ENCODE measurements around the gene CBX5.
"Not testable (repeated sequence)": the region's sequence is repeated elsewhere in the genome, so short reads cannot be mapped to it uniquely, and the experiment has no call there.

The CBX5 gene

DNA sequence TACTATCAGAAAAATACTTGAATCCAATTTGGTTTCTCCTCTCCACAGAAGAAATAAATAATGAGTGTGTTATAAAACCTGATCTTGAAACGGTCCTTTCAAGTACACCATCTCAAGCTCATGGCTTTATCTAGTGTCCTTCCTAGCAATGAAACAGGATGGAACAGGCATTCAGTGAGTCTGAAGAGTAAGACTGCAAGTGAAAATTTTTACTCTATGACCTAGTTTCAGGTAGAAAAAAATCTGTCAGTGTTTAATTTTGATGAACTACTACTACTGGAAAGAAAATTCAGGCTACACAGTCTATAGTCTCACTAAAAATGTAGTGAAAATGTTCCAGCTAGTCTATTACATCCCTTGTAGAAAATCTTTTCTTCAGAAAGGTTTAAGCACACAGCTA, 7.7 kb downstream of the CBX5 start:
- H3K4me3 ChIP-seq (ENCODE audit: low read depth, low read length): no peak overlapping the region

DNA sequence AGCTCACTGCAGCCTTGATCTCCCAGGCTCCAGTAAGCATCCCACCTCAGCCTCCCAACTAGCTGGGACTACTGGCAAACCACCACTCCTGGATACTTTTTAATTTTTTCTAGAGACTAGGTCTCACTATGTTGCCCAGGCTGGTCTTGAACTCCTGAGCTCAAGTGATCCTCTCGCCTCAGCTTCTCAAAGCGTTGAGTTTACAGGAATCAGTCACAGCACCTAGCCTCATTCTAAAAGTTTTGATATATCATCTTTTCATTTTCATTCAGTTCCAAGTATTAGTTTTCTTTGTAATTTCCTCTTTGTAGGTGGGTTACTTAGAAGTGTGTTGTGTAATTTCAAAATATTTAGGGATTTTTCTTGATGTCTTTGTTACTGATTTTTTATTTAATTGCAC, 9.6 kb downstream of the CBX5 start:
- H3K4me3 ChIP-seq (ENCODE audit: low read depth, low read length): no peak overlapping the region

DNA sequence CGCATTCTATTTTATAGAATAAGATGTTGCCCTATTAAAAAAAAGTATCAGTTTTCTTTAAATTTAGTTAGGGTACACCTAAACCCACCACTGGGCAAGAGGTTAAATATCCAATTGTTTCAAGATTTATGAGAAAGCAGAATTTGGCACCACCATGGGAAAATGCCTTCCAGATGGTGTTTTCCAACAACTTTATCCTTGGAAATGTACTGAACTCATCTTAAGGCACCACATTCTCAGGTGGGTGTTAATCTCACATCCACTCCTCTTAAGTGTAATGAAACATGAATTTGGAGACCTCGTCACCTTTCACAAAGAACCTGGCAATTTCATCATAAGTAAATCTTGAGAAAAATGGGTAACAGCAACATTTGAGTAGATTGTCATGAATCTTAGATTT, 13.1 kb downstream of the CBX5 start:
- H3K4me3 ChIP-seq (ENCODE audit: low read depth, low read length): no peak overlapping the region

DNA sequence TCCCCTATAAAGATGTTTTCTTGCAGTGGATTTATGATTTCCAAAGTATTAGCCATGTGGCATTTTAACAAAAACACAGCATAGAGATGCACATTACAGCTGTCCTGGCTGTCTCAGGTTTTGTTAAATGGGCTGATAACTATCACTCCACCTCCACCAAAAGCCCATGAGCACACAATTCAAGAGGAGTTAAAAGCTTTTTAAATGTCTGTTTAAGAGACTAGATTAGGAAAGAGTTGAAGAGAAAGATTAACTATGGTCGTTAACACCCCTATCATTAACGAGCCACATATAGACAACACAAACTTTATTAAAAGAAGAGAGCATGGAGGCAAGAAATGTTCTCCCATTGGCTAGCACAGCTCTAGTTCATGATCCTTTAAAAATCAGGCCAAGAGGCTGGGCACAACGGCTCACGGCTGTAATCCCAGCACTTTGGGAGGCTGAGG, 14.5 kb downstream of the CBX5 start:
- H3K4me3 ChIP-seq (ENCODE audit: low read depth, low read length): no peak overlapping the region

DNA sequence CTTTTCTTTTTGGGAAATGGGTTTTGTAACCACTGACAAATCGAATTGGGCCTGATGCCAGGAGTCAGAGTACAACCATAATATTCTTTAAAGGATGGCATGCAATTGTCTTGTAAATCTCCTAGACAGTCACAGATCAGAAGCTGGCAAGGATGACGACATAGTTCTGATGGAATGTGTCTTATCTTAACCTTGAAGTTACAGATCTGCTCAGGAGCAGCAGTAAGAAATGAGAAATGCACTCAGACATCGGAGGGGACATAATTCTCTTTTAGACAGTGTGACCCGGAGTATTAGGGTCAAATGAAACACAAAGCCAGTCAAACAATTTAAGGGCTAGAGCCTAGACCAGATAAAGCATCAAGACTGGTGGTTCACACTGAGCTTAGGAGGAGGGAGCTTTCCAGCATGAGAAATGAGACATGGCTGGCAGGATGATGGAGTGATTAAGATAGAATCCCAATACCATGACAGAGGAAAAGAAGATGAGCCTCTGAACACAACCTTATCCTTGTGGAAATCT, 17.5 kb downstream of the CBX5 start:
- H3K4me3 ChIP-seq (ENCODE audit: low read depth, low read length): no peak overlapping the region

DNA sequence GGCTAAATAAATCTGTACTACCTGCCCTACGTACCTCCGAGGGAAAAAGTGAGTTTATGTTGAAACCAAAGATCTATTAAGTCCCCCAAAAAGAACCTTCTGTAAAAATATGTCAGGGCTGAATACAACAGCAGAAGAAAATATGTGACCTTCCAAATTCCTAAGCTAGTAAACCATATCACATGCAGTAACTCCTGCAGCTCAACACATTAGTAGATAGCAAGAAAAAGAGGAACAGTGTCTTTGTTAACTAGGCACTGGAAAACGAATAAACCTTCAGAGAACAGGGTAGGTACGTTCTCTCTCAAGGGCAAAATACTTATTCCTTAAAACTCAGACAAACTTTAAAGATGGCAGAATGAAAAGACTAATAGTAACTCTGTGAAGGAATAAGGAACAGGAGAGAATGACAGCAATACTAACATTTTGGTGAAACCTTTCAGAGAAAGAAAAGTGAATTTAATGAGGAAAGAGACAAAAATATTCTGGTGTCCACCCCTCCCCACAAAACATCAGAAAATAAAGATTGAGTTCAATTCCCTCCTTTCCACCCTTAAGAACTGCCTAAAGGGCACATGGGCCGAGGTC, 18.0 kb downstream of the CBX5 start:
- no peak overlapping the region for H3K4me3 ChIP-seq (ENCODE audit: low read depth, low read length)

DNA sequence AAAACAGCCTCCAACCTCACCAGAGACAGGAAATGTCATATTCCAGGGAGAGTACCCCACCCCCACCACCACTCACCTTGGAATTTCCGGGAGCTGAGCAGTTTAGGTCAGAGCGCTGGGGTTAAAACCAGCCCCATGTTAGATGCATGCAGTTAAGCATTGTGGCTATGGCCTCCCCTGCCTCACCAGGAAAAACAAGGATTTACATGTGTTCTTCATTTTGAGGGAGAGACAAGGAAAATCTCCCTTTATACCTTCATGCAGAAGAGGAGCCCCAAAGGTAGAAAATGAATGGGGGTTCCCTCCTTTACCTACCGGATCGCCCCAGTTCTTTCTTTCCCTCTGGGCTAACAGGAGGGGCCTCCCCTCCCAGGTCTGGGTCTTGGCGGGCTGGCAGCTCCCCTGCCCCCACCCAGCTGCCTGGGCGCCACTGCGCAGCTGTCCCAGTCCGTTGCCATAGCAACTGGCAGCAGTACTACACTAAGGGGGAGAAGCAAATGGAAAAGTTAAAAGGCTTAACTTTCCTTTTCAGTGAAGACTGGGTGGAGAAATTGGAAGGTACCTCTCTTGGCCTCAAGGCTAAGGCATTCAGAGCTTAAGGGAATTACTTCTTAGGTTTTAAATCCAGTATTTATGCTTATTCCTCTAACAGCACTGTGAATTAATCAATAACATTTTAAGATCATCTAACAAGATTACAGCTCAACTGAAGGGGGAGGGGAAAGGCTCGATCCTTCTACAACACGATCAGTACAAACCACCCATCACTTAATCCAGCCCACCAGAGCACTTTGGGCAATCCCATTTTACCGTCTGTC, 20.5 kb downstream of the CBX5 start:
- H3K4me3 ChIP-seq (ENCODE audit: low read depth, low read length): peak overlapping the region; percentile 49

DNA sequence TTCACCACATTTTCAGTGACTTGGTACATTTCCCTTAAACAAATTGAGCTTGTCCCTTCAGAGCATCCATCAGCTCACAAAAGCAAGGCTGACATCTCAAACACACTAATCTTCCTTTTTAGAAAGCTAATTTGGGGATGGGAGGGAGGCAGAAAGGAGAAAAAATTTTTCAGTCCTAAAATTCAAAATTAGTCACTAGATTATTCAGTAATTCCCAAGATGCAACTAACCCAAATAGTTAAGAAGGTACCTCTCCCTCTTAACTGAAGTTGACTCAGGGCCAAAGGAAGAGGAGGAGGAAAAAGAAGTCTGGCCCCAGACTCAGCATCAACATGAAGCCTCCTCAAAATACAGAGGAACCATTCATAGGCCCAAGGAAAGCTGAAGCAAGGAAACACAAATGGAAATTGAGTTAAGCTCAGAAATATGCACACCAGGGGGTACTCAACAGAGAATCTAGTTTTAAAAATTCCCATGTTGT, 21.7 kb downstream of the CBX5 start:
- H3K4me3 ChIP-seq (ENCODE audit: low read depth, low read length): no peak overlapping the region

DNA sequence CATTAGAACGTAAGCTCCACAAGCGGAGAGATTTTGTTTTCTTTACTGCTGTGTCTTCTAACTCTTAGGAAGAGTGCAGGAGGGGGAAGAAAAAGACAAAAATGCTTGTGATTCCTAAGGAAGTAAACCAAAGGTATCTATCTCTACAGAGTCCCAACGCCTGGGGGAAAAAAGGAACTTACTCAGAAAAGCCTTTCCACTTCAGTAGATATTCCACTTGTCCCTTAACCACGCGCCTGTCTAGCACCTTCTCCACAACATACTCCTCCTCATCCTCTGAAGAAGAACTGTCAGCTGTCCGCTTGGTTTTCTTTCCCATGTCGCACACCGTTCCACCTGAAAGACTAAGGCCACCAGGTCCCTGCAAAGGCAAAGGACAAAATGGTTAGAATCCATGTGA, 22.6 kb downstream of the CBX5 start:
- no peak overlapping the region for H3K4me3 ChIP-seq (ENCODE audit: low read depth, low read length)

DNA sequence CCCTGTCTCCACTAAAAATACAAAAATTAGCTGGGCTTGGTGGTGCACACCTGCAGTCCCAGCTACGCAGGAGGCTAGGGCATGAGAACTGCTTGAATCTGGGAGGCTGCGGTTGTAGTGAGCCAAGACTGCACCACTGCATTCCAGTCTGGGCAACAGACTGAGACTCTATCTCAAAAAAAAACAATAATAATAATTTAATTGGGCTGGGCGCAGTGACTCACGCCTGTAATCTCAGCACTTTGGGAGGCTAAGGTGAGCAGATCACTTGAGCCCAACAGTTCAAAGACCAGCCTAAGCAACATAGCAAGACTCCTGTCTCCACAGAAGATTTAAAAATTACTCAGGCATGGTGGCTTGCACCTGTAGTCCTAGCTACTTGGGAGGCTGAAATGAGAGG, 26.7 kb downstream of the CBX5 start:
- H3K4me3 ChIP-seq (ENCODE audit: low read depth, low read length): no peak overlapping the region

DNA sequence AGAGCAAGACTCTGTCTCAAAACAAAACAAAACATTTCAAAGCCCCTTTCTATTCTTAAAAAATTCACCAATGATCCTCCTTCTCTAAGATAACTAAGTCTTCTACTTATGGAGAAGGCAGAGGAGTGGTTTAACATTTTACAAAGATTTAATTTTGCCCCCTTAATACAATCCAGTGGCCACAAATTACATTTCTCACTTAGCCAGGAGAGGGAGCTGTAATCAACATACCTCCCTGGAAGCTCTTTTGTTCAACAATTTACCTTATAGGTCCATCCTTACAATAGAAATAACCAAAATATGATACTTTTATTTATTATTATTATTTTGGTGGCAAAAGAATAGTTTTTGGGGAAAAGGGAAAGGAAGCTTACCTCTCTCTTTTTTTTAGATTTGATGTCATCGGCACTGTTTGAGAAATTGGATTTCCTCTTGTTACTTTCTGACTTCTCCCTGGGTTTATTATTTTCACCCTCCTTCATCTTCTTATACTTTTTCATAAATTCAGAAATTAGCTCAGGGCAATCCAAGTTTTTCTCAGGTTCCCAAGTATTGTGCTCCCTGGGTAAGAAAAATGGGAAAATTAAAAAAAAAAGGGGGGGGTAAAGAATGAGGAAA, 28.1 kb downstream of the CBX5 start:
- H3K4me3 ChIP-seq (ENCODE audit: low read depth, low read length): no peak overlapping the region

DNA sequence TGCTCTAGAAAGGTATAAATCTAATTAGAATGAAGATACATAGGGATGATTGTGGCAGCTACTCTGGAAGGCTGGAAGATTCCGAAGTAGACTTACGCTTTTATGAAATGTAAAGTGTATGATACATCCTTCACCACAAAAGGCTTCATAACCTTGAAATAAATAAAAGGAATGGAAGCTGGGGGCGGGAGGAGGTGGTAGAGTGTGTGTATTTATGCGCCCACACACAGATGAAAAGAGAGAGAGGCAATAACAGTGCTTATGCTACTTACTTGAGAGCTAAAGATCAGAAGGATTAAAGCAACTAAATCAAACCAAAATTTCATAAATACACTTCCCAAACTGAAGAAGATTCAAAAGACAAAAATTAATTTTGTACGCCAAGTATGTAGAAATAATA, 30.4 kb downstream of the CBX5 start:
- no peak overlapping the region for H3K4me3 ChIP-seq (ENCODE audit: low read depth, low read length)

DNA sequence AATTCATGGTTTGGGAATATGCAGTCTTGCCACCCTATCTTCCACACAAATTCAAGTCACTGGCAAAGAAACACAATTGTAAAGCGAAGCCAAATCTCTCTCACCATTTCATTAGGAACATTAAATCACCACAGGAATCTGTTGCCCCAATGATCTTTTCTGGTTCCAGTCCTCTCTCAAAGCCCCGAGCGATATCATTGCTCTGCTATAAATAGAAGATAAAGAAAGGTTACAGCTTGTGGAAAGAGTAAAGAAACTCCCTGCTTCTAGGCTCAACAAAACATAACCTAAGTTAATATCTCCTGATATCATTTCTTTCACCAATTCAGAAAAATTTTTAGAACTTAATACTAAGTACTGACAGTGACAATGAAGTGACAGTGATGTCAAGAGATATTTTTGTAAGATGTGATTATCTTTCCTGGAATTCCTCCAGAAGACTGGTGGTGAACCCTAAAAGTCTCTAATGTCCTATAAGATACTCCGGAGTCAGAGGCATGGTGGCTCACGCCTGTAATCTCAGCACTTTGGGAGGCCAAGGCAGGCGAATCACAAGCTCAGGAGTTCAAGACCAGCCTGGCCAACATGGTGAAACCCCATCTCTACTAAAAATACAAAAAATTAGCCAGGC, 33.8 kb downstream of the CBX5 start:
- H3K4me3 ChIP-seq (ENCODE audit: low read depth, low read length): no peak overlapping the region

DNA sequence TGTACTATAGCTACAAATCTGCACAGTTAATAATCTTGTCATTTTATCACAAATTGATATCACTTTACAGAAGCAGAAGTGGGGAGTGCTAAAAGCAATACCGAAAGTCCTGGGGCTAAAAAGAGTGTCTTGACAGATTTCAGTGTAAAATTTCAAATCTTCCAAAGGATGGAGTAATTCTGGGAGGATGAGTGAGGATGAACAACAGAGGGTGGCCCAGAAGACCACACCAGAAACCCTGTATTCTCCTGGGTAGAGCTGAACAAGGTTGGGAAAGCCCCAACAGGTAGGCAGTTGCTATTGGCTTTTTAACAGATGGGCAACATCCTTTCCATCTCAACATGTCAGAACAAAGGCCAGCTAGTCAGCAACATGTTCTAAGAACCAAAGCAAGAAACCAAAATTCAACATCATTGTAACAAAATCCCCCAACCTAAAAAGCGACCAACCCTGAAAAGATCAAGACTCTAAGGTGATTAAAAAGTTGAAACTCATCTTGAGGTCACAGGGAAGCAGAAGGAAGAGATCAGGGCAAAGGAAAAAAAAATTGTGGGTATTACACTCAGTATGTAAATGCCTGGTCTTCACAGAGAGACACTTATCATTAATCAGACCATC, 38.8 kb downstream of the CBX5 start:
- no peak overlapping the region for H3K4me3 ChIP-seq (ENCODE audit: low read depth, low read length)

DNA sequence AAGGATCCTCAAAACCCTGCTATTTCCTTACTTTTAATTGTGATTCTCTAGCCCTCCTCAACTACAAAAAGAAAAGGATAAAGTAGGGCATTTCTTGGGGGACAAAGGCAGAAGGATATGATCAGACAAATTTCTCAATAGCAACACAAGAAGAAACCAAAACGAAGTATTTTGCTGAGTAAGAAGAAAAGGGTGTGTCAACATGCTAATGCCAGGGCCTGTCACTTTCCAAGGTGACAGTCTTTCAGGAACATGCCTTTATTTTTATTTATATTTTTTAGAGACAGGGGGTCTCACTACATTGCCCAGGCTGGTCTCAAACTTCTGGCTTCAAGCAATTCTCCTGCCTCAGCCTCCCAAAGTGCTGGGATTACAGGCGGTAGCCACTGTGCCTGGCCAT, 39.8 kb downstream of the CBX5 start:
- no peak overlapping the region for H3K4me3 ChIP-seq (ENCODE audit: low read depth, low read length)

DNA sequence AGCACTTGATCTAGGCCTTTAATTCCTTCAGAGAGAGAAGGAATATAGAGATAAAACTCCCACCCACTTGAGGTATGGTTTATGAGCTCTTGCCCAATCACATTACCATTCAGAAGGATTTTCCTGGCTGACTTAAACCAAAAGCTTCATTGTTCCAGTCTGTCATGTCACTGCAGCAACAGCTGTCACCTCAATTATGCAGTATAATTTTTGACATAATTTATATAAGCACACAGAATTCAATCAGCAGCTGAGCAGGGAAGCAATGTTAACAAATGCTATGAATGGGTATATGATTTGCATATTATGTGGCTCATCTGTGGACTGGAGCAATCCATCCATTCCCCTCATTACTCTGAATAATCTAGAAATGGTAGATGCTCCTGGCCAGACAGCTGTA, 40.3 kb downstream of the CBX5 start:
- H3K4me3 ChIP-seq (ENCODE audit: low read depth, low read length): no peak overlapping the region

DNA sequence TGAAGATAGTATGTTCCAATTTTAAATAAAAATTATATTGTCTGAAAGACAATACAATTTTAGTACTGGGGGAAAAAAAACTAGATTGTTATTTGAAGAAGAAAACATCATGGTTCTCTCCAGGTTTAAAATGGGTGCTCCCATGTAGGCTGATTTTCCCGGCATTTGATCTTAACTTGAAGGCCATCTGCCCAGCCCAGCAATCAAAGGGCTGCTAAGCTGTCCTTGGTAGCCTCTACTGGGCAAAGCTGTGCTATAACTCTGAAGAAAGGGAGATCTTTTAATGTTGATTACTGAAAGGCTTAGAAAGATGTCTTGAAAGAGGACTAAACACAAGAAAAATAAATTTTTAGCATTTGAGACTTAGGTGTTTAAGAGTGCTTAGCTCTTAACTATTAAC, 41.4 kb downstream of the CBX5 start:
- no peak overlapping the region for H3K4me3 ChIP-seq (ENCODE audit: low read depth, low read length)

DNA sequence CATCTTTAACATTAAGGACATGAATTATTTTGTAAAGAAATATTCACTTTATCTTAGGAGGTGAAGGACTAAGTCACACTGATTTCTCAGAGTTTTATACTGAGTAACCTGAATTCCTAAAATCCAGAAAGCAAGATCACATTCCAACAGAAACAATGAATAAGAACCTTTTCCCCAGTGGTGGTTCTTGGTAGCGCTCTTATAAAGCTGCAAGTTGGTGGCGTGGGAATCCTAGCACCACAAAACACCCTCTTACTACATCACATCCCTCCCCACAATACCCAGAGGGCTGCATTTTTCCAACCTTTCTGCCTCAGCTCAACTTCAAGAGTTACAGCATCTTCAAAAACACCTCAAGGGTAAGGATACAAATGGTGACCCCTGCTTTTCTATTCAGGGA, 47.1 kb downstream of the CBX5 start:
- no peak overlapping the region for H3K4me3 ChIP-seq (ENCODE audit: low read depth, low read length)

DNA sequence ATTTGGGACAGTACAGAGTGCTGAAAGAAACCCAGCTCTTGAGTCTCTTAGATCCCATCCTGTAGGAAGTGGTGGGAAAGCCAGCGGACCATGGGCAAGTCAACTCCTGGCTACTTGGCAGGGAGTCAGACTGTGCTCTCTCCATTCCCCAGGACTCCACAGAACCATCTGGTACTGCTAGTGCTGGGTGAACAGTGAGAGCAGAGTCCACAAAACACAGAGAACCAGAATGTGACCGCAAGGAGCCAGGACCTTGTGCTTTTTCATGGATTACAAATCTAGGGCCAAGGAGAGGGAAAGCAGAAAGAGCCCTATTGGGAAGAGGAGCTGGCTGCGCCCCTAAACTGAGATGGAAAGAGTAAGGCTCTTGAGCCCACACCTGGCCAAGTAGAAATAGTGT, 48.7 kb downstream of the CBX5 start:
- H3K4me3 ChIP-seq (ENCODE audit: low read depth, low read length): not testable (repeated sequence)

DNA sequence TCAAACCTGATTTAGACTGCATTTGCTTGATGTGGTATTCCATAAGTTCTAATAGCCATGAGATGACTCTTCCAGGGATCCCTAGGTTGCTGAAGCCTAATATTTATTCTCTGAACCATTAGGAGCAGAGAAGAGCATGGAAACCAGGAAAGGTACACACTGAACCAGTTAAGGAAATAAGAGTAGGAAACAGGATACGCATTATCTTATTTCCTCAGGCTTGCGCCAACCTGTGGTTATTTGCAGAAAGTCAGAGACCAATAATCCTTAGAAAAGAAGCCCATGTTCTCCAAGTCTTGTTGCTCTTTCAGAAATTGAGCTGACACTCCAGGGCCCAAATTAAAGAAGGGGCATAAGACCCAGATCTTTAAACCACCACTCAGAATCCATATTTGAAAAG, 49.4 kb downstream of the CBX5 start:
- no peak overlapping the region for H3K4me3 ChIP-seq (ENCODE audit: low read depth, low read length)

DNA sequence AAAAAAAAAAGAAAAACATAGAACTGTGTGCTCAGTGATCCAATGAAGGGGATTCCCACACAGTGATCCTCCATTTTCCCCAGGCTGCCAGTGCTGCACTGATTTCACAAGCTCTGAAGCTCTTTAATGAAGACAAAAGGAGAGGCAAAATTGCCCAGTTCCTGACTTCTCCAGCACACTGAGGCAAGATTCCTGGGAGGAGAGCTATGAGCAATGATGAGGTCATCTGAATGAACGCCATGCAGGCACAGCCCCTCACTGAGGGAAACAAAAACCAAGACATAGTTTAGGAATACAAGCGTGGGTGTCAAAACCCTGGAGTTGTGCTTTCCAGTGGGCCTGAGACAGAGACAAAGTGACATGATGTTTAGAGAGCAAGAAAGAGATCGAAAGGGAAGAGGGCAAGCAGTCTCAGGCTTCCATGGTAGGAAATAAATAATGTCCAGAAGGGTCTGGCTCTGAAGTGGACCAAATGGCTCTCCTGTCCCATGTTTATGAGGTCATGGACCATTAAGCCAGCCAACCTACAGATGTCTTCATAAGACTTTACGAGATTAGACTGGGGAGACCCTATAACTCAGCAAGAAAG, 50.2 kb downstream of the CBX5 start:
- H3K4me3 ChIP-seq (ENCODE audit: low read depth, low read length): no peak overlapping the region

Measured in iPS-11a (cell line).